GM20000 (cell line): ENCODE results near the gene PLXNB3.
"Not testable (repeated sequence)": the region's sequence is repeated elsewhere in the genome, so short reads cannot be mapped to it uniquely, and the experiment has no call there.

ENCODE experiments used
- DNase-seq: peaks from one replicate; pipeline ENCODE4 v3.0.0; 2012; ENCODE audit warnings: low spot score
- TF ChIP-seq, protein P1 (sequence below): IDR thresholded peaks from 2 replicates; pipeline ENCODE4 v1.5.1; 2012; ENCODE audit warnings: mild to moderate bottlenecking, control low read depth; ENCODE audit errors: extremely low read depth, missing control alignments

Gene PLXNB3

DNA sequence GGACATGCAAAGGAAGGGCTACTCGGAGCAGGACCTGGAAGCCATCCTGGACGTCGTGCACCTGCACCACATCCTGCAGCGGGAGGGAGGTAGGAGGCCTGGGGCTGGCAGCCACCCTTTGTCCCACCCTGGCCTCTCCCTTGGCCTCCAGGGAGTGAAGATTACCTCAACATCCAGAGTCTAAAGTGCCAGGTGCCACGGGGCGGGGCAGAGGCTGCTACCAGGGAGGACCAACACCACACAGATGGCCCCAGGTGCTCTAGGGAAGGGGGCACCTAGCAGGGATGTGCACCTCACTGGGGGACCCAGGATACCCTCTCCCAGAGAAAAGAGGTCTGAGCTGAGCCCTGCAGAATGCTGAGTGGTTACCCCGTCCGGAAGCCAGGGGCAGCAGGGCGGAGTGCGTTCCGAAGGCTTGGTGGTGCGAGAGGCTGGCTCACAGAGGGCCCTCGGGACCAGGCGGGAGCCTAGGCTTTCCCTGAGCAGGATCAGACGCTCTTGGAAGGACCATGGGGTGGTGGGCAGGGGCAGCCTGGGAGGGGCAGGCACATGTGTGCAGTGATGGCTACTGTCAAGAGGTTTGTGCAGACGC, 23.3 kb upstream of the PLXNB3 start:
- DNase-seq, result no peak
- TF ChIP-seq, protein P1, sequence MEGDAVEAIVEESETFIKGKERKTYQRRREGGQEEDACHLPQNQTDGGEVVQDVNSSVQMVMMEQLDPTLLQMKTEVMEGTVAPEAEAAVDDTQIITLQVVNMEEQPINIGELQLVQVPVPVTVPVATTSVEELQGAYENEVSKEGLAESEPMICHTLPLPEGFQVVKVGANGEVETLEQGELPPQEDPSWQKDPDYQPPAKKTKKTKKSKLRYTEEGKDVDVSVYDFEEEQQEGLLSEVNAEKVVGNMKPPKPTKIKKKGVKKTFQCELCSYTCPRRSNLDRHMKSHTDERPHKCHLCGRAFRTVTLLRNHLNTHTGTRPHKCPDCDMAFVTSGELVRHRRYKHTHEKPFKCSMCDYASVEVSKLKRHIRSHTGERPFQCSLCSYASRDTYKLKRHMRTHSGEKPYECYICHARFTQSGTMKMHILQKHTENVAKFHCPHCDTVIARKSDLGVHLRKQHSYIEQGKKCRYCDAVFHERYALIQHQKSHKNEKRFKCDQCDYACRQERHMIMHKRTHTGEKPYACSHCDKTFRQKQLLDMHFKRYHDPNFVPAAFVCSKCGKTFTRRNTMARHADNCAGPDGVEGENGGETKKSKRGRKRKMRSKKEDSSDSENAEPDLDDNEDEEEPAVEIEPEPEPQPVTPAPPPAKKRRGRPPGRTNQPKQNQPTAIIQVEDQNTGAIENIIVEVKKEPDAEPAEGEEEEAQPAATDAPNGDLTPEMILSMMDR, result no peak

DNA sequence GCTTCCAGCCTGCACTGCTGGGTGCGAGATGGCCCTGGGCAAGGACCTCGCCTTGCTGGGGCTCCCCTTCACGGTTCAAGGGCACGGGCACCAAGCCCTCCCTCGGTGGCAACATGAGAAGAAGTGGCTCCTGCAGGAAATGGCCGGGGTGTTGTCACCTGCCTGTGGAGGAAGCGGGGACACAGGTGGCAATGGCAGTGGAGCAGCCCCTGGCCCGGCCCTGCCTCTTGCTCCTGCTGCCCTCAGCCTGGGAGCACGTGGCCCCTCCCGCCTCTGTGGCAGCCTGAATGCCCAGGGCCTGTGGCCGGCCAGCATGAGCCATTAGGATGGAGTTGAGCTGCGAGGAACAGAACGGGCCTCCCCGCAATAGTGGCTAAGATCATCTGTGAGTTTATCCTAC, 22.6 kb upstream of the PLXNB3 start:
- TF ChIP-seq, protein P1, result no peak
- DNase-seq, result no peak

DNA sequence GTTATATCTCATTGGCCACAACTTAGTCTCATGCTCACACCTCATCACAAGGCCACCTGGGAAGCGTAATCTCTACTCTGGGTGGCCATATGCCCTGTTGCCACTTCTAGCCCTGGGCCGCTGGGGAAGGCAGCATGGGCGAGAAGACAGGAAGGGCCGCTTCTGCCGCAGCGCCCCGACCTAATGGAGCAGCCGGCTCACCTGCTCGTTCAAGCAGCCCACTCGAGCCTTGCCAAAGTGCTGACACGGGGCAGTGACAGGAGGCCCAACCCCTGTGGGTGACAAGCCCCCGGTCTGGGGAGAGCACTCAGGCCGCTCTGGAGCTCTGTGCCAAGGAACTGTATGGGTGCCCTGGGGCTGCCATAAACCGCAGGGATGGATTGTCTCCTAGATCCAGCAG, 21.9 kb upstream of the PLXNB3 start:
- DNase-seq, result not testable (repeated sequence)

DNA sequence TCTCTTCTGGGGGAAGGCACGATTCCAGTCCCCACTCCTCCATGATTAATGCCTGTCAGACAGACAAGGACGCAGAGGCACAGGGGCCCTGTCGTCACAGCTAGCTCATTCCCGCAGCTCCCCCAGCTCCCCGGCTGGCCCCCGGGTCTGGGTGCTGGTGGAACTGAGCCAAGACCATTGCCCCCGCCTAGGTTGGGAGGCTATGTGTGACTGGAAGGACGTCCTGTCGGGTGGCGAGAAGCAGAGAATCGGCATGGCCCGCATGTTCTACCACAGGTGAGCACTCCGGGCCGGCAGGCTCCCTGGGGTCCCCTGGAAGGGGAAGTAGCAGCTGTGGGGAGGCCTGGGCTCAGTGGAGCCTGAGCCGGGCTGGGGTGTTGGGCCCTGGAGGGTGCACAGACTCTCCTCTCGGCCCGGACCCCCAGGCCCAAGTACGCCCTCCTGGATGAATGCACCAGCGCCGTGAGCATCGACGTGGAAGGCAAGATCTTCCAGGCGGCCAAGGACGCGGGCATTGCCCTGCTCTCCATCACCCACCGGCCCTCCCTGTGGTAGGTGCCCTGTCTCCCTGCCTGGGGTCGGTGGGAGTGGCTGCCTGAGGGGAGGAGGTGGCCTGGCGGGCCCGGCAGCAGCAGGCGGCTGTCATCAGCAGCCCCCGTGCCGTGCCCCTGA, 21.1 kb upstream of the PLXNB3 start:
- DNase-seq, result not testable (repeated sequence)

DNA sequence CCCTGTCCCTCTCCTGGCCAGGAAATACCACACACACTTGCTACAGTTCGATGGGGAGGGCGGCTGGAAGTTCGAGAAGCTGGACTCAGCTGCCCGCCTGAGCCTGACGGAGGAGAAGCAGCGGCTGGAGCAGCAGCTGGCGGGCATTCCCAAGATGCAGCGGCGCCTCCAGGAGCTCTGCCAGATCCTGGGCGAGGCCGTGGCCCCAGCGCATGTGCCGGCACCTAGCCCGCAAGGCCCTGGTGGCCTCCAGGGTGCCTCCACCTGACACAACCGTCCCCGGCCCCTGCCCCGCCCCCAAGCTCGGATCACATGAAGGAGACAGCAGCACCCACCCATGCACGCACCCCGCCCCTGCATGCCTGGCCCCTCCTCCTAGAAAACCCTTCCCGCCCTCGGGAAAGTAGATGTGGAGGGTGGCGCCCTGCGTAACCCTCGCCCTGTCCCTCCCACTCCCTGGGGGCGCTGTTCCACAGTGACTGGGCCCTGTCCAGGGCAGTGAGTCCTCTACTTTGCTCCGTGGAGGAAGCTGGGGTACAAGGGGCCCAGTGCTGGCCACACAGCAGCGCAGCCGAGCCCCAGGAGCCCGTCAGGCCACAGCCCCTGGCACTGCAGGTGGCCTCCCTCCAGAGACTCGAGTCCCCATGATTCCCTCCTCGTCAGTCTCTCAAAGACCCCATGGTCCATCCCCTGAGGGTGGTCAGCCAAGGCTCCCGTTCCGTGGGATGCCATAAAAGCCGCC, 20.4 kb upstream of the PLXNB3 start:
- not testable (repeated sequence) for DNase-seq

DNA sequence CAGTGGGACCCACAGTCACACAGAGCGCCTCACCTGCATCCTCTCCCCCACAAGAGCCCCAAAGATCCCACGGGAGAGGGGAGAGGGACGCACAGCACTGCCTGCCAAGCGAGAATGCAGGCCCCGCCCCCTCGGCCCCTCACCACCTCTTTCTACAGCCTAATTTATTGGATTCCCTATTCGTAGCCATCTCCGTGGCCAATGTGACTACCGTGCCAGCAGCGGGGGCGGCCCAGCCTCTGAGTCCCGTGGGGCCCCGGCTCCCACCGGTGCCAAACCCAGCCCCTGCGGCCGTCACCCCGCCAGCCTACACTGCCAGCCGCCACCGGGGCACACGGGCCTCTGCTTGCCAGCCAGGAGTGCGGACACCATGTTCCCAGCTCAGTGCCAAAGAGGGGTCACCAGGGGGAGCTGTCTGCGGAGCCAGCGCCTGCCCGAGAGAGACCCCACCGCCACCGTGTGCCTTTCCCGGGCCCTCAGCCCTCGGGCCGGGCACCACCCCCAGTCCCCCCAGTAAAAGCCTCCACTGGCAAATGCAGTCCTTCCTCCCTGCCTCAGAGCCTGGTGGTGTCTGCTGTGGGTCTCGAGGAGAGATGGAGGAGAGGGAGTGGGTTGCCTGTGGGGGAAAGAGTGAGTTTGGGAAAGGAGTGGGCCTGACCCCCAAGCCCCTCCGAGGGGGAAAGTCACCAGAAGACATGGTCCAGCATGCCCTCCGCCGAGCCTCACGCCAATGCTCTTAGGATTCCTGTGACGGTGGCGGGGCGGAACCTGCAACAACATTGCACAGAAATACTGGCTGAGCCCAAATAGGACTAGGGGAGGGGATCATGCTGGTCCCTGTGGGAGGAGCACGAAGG, 19.6 kb upstream of the PLXNB3 start:
- TF ChIP-seq, protein P1, result no peak
- no peak for DNase-seq

DNA sequence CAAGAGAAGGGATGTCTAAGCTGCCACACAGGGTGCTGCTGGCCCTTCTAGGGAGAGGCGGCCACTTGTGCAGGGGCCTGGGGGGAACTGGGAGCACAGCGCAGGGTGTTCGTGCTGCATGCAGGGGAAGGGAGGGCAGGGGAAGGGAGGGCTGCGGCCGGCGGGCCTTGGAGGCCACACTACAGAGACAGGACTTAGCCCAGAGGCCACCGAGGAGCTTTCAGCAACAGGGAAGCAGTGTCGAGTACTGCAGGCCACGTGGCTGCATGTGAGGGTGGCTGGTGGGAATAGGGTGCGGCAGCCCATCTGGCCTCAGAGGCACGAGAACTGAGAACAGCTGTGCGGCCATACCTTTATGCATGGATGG, 19.0 kb upstream of the PLXNB3 start:
- DNase-seq, result not testable (repeated sequence)

DNA sequence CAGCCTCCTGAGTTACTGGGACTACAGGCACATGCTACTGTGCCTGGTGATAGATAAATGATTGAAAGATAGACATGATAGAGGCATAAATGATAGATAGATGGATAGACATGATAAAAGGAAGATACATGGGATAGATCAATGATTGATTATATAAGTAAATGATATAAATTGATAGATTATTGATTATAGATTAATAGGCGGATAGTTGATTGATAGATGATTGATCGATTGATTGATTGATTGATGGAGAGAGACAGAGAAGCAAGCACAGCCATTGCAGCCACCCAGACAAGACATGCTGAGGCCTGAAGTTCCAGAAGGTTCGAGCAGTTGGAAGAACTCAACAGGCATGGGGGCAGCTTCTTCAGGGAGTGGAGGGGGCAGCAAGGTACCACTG, 17.7 kb upstream of the PLXNB3 start:
- TF ChIP-seq, protein P1, result no peak
- DNase-seq, result no peak

DNA sequence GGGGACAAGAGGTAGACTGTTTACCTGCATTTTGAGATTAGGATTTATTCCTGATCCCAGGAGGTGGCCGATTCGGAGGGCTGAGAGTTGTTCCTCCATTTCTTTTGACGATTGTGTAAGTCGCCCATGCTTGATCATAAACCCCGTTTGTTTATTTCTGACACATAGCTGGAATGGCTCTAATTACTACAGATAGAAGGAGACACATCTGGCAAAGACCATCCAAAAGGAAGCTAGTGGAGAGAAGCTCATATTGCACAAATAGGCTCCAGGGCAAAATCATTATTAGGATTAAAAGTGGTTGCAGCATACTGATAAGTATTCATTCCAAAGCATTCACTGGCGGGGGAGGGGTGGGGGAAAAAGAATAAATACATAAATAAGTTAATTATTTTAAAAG, 17.1 kb upstream of the PLXNB3 start:
- DNase-seq, result not testable (repeated sequence)

DNA sequence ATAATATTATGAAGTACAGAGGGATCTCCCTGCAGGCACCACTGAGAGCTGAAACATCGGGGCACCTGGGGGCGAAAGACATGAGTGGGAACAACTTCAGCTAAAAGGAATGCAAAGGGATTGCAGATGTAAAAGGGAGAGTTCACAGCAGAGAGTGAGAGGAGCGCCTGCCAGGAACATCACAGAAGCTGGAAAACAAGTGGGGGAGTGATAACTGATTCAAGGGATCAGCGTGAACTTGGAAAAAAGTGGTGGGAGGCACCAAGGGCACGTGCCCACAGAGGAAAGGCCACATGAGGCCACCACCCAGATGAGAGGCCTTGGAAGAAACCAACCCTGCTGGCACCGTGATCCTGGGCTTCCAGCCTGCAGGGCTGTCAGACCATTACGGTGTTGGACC, 15.0 kb upstream of the PLXNB3 start:
- DNase-seq, result not testable (repeated sequence)
